KMS-11 (cell line): ENCODE measurements around the gene NKD1.

ENCODE experiments used
- H2AFZ ChIP-seq: fragments of 200-600 bp; sonication (generic); 2 replicates; pipeline ENCODE4 v1.6.1; 2016; ENCODE audit warnings: antibody characterized with exemption, mixed run types, low read depth
- H3K27ac ChIP-seq: fragments of 200-600 bp; sonication (generic); 2 replicates; pipeline ENCODE4 v1.6.1; 2016; ENCODE audit warnings: mild to moderate bottlenecking, mixed run types
- H3K27me3 ChIP-seq: fragments of 200-600 bp; sonication (generic); 2 replicates; pipeline ENCODE4 v1.6.1; 2017; ENCODE audit warnings: mild to moderate bottlenecking, low read depth, mixed run types, moderate library complexity; ENCODE audit not compliant: insufficient read depth
- H3K36me3 ChIP-seq: fragments of 200-600 bp; sonication (generic); 2 replicates; pipeline ENCODE4 v1.6.1; 2017; ENCODE audit warnings: mild to moderate bottlenecking, mixed run types; ENCODE audit not compliant: insufficient read depth
- H3K4me1 ChIP-seq: fragments of 200-600 bp; sonication (generic); 2 replicates; pipeline ENCODE4 v1.6.1; 2016; ENCODE audit warnings: mild to moderate bottlenecking, low read depth, mixed run types; ENCODE audit not compliant: poor library complexity, severe bottlenecking
- H3K4me2 ChIP-seq: fragments of 200-600 bp; sonication (generic); 2 replicates; pipeline ENCODE4 v1.7.0; 2016; ENCODE audit warnings: mild to moderate bottlenecking, mixed run types
- H3K4me3 ChIP-seq: fragments of 200-600 bp; sonication (generic); IDR thresholded peaks from 2 replicates; pipeline ENCODE4 v1.6.1; 2017; ENCODE audit warnings: low read depth, low read length, mixed read lengths; ENCODE audit not compliant: insufficient read depth
- H3K79me2 ChIP-seq: fragments of 200-600 bp; sonication (generic); 2 replicates; pipeline ENCODE4 v1.6.1; 2016; ENCODE audit warnings: low read depth, mixed run types; ENCODE audit not compliant: insufficient read depth
- H3K9ac ChIP-seq: fragments of 200-600 bp; sonication (generic); 2 replicates; pipeline ENCODE4 v1.6.1; 2016; ENCODE audit warnings: mild to moderate bottlenecking, mixed run types
- H4K20me1 ChIP-seq: fragments of 200-600 bp; sonication (generic); 2 replicates; pipeline ENCODE4 v1.6.1; 2016; ENCODE audit warnings: mild to moderate bottlenecking, mixed run types; ENCODE audit not compliant: insufficient read depth
- TF ChIP-seq, protein P1 (sequence below): fragments of 200-600 bp; sonication (generic); conservative IDR thresholded peaks from 2 replicates; pipeline ENCODE4 v1.6.1; 2017; ENCODE audit warnings: low read depth, mild to moderate bottlenecking, antibody characterized with exemption, low read length, moderate library complexity, mixed read lengths

The NKD1 gene

DNA sequence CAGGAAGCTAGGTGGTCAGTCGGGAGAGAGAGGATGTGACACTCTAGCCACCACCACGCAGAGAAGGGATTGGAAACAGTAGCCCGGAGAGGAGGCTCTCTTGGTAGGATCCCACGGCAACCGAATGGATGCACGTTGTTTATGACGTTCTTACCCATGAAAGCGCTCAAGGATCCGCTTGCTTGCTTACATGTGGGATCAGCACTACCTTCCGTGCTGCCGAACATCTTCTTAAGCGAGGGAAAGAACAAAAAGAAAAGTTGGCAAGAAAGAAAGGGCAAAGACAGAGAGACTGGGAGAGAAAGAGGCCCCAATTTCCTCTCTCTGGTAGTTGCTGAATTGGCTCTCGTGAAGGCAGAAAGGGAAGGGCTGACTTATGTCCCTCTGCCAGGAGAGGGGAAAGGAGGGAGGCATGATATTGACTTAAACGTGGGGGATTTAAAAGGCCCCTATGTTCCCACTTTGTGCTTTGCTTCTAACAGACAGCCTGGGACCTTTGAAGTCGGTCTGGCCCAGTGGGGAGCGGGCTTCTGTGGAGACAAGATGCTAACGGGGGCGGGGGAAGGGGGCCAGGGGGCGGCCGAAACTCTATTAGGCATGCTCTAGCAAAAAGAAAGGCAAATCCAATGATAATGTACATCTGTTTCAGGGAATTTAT, 97.5 kb downstream of the NKD1 start:
- Histone ChIP-seq H3K79me2 (no peaks in the 10 kb centered on the region), H3K4me1 (no peaks in the 10 kb centered on the region), H3K4me3 (no peak overlapping the region), H3K36me3 (no peaks in the 10 kb centered on the region), H2AFZ (no peak overlapping the region), H4K20me1 (no peaks in the 10 kb centered on the region), H3K9ac (no peak overlapping the region), H3K27me3 (no peaks in the 10 kb centered on the region), H3K27ac (no peak overlapping the region), H3K4me2 (no peak overlapping the region)
- TF ChIP-seq, protein P1, sequence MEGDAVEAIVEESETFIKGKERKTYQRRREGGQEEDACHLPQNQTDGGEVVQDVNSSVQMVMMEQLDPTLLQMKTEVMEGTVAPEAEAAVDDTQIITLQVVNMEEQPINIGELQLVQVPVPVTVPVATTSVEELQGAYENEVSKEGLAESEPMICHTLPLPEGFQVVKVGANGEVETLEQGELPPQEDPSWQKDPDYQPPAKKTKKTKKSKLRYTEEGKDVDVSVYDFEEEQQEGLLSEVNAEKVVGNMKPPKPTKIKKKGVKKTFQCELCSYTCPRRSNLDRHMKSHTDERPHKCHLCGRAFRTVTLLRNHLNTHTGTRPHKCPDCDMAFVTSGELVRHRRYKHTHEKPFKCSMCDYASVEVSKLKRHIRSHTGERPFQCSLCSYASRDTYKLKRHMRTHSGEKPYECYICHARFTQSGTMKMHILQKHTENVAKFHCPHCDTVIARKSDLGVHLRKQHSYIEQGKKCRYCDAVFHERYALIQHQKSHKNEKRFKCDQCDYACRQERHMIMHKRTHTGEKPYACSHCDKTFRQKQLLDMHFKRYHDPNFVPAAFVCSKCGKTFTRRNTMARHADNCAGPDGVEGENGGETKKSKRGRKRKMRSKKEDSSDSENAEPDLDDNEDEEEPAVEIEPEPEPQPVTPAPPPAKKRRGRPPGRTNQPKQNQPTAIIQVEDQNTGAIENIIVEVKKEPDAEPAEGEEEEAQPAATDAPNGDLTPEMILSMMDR: no peak

DNA sequence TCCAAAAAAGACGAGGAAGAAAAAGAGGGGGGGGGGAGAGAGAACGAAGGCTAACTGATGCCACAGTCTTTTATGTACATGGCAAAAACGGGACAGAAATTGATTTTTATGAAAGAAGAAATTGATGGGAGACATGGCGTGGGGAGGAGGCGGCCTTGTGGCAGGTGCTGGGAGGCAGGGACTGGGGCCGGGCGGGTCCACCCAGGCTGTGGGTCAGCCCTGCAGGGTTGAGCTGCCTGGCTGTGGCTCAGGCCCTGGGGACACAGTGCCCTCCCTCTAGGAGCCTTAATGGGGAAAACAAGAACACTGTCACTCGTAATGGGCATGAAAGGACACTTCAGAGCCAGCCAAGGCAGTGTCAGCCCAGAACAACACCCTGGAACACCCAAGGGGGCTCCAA, 98.1 kb downstream of the NKD1 start:
- H3K4me1 ChIP-seq: no peaks in the 10 kb centered on the region
- no peak overlapping the region for H3K4me3 ChIP-seq
- H3K27ac ChIP-seq: no peak overlapping the region
- H3K9ac ChIP-seq: no peak overlapping the region
- no peaks in the 10 kb centered on the region for H3K36me3 ChIP-seq
- TF ChIP-seq, protein P1: no peak
- no peak overlapping the region for H2AFZ ChIP-seq
- no peaks in the 10 kb centered on the region for H3K27me3 ChIP-seq
- H4K20me1 ChIP-seq: no peaks in the 10 kb centered on the region
- H3K4me2 ChIP-seq: no peak overlapping the region
- no peaks in the 10 kb centered on the region for H3K79me2 ChIP-seq

DNA sequence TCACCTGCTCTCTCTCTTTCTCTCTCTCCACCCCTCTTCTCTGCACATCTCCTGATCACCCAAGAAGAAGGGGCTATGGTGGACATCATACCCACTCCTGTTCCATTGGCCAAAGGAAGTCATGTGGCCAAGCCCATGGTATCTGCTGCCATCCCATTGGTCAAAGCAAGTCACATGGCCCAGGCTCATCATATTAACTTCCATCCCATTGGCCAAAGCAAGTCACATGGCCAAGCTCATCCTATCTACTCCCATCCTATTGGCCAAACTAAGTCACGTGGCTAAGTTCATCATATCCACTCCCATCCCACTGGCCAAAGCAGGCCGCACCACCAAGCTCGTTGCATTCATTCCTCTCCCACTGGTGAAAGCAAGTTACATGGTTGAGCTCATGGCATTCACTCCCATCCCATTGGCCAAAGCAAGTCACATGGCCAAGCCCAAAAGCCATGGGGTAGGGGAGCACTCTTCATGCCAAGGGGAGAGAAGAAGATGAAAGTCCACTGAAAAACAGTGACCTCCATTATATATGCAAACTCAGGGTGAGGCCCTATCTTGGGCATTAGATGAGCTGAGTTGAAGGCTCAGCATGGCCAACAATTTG, 103.7 kb downstream of the NKD1 start:
- no peak overlapping the region for H3K27ac ChIP-seq

DNA sequence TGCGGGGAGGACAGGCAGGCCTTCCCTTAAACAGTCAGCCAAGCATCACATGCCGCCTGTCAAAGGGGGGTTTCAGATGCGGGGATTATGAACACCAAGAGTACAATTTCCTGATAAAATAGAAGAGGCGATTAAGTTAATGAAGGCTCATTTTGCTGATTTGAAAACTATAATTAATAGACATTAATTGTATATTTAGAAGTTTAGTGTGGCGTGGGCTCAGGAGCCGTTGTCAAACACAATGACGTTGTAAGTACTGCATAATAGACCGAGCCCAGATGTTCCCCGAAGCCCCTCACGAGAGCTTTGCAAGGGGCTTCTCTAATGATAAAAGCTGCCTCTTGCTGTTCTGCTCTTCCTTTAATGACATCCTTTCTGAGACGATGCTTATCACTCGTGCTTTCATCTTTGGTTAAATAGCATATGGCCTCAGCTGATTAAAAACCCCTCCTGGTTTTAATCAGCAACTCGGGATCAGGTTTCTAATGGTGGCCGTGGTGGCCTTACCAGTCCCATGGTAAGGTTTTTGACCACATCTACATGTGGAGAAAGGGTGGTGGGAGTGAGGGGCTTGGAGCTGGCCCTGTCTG, 104.7 kb downstream of the NKD1 start:
- Histone ChIP-seq H3K27ac (no peak overlapping the region), H3K79me2 (no peaks in the 10 kb centered on the region), H3K36me3 (no peaks in the 10 kb centered on the region), H3K4me1 (no peaks in the 10 kb centered on the region), H3K4me3 (no peak overlapping the region), H3K9ac (no peak overlapping the region), H2AFZ (no peak overlapping the region), H3K4me2 (no peak overlapping the region), H3K27me3 (no peaks in the 10 kb centered on the region), H4K20me1 (no peaks in the 10 kb centered on the region)
- TF ChIP-seq, protein P1: no peak

More for the DNA sequence above, 103.7 kb downstream of the NKD1 start:
- Histone ChIP-seq H3K79me2 (no peaks in the 10 kb centered on the region), H3K9ac (no peak overlapping the region), H3K4me2 (no peak overlapping the region), H2AFZ (no peak overlapping the region), H3K4me1 (no peaks in the 10 kb centered on the region), H4K20me1 (no peaks in the 10 kb centered on the region), H3K36me3 (no peaks in the 10 kb centered on the region), H3K27me3 (no peaks in the 10 kb centered on the region), H3K4me3 (no peak overlapping the region)
- TF ChIP-seq, protein P1: no peak
